HK-2 (cell line): ENCODE measurements around the gene YEATS2.
A peak's percentile ranks its signal among the peaks of the same experiment; 100 is the strongest.

Source experiments
- DNase-seq: peaks from one replicate; pipeline ENCODE4 v3.0.0-alpha.2; 2018; ENCODE audit not compliant: unreplicated experiment

The YEATS2 gene

DNA sequence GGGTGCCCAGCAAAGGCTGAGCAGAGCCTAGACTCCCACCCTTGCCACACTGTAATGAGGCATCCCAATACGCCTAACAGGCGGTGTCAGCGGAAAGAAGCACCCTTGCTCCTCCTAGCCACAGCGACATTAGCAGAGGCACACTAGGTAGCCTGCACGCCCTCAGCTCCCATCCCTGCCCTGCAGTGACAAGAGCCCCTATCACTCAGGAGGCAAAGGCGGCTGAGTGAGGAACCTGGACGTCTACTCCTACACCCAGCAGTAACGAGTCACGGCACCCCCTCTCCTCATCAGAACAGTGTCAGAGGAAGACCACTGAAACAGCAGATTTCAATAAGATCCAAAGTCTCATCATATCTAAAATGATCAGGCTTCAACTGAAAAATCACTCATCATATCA lies 139.8 kb downstream of the YEATS2 start:
- DNase-seq: no peak

GRCh38 chr3:183837894-183838293 lies 140.3 kb downstream of the YEATS2 start:
- DNase-seq: no peak

- no peak for DNase-seq
Observed at GRCh38 chr3:183839751-183840150, 142.2 kb downstream of the YEATS2 start.

DNA sequence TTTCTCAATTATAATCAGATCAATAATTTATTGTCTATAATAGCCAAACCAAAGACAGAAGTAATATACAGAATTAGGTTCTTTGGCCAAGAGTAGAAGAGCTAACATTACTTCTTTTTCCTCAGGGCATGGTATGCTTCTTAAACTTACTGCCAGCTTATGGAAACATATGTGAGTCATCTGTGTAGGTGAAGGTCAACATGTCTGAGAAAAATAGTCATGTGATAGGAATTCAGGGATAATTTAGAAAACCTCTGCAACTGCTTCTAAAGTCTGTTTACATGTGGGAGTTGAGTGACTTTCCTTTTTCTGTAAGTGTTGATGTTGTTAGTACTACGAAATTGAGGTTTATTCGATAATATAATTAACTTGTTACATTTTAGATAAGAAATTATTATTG lies 147.0 kb downstream of the YEATS2 start:
- DNase-seq: no peak

DNA sequence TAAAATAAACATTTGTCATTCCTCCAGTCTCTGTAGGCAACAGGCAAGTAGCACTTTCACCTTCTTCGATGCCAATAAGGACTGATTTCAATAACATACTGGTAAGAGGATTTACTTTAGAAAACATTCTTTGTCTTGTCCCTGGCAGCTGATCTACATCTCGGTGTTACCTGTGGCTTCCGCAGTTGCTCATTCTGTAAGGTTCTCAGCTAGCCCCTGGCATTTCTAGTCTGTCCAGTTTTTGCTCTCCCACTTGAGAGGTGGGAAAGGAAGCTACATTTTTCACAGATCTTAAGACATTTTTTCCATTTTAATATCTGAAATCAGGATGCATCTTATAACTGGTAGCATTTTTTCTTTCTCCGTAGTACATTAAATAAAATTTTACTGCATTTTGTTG lies 147.5 kb downstream of the YEATS2 start:
- DNase-seq: no peak

GRCh38 chr3:183845608-183846288 lies 148.2 kb downstream of the YEATS2 start:
- peak; percentile 44 for DNase-seq

DNA sequence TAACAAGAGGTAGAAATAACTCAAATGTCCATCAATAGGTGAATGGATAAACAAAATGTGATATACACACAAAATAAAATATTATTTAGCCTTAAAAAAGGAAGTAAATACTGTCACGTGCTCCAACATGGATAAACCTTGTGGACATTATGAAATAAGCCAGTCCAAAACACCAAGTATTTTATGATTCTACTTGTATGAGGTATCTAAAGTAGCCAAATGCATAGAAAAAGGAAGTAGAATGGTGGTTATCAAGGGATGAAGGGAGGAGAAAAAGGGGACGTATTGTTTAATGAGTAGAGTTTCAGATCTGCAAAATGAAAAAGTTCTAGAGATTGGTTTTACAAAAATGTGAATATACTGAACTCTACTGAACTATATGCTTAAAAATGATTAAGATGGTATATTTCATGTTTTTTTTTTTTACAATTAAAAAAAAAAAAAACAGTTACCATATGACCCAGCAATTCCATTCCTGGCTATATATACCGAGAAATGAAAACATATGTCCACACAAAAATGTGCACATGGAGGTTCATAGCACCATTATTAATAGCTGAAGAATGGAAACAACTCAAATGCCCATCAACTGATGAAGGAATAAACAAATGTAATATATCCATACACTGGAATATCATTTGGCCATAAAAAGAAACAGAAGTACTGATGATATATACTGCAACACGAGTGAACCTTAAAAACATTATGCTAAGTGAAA lies 156.9 kb downstream of the YEATS2 start:
- DNase-seq: no peak

GRCh38 chr3:183857863-183858262 lies 160.3 kb downstream of the YEATS2 start:
- no peak for DNase-seq
